Measurements from ENCODE around the gene DCHS2. TPM values are rescaled to one million over a fixed set of nuclear protein-coding genes. Genes with fewer than 3 reads are reported as not detected.

The DCHS2 gene
- total RNA-seq, 1 donor from 2014 or later: 0.13 TPM

GRCh38 chr4:154444958-154445357 lies 46.6 kb downstream of the DCHS2 start:
- H3K27me3 Mint-ChIP-seq (ENCODE audit: unreplicated experiment): no peaks in the 10 kb centered on the region
- no peaks in the 10 kb centered on the region for H3K36me3 Mint-ChIP-seq (ENCODE audit: unreplicated experiment)
- H3K27ac Mint-ChIP-seq (ENCODE audit: unreplicated experiment): no peak overlapping the region
- DNase-seq (ENCODE audit: extremely low spot score, unreplicated experiment): no peak
- H3K4me3 Mint-ChIP-seq (ENCODE audit: unreplicated experiment): no peak overlapping the region
- H3K9me3 Mint-ChIP-seq (ENCODE audit: unreplicated experiment): no peaks in the 10 kb centered on the region
- no peaks in the 10 kb centered on the region for H3K4me1 Mint-ChIP-seq (ENCODE audit: unreplicated experiment)
- no peak for TF ChIP-seq CTCF (IDR thresholded peaks at IDR 0.05)

- no peaks in the 10 kb centered on the region for H3K27me3 Mint-ChIP-seq (ENCODE audit: unreplicated experiment)
- no peaks in the 10 kb centered on the region for H3K9me3 Mint-ChIP-seq (ENCODE audit: unreplicated experiment)
- no peaks in the 10 kb centered on the region for H3K36me3 Mint-ChIP-seq (ENCODE audit: unreplicated experiment)
- no peak overlapping the region for H3K27ac Mint-ChIP-seq (ENCODE audit: unreplicated experiment)
- no peaks in the 10 kb centered on the region for H3K4me1 Mint-ChIP-seq (ENCODE audit: unreplicated experiment)
- no peak overlapping the region for H3K4me3 Mint-ChIP-seq (ENCODE audit: unreplicated experiment)
- no peak for TF ChIP-seq CTCF (IDR thresholded peaks at IDR 0.05)
- no peak for DNase-seq (ENCODE audit: extremely low spot score, unreplicated experiment)
Measured at GRCh38 chr4:154441982-154442381, 49.6 kb downstream of the DCHS2 start.

- H3K36me3 Mint-ChIP-seq (ENCODE audit: unreplicated experiment): no peaks in the 10 kb centered on the region
- no peak overlapping the region for H3K27ac Mint-ChIP-seq (ENCODE audit: unreplicated experiment)
- H3K4me1 Mint-ChIP-seq (ENCODE audit: unreplicated experiment): no peaks in the 10 kb centered on the region
- no peaks in the 10 kb centered on the region for H3K27me3 Mint-ChIP-seq (ENCODE audit: unreplicated experiment)
- DNase-seq (ENCODE audit: extremely low spot score, unreplicated experiment): no peak
- no peak overlapping the region for H3K4me3 Mint-ChIP-seq (ENCODE audit: unreplicated experiment)
- no peaks in the 10 kb centered on the region for H3K9me3 Mint-ChIP-seq (ENCODE audit: unreplicated experiment)
- no peak for TF ChIP-seq CTCF (IDR thresholded peaks at IDR 0.05)
Measured at GRCh38 chr4:154441124-154441523, 50.5 kb downstream of the DCHS2 start.

- no peak for TF ChIP-seq CTCF (IDR thresholded peaks at IDR 0.05)
- no peaks in the 10 kb centered on the region for H3K27me3 Mint-ChIP-seq (ENCODE audit: unreplicated experiment)
- no peak overlapping the region for H3K27ac Mint-ChIP-seq (ENCODE audit: unreplicated experiment)
- H3K4me3 Mint-ChIP-seq (ENCODE audit: unreplicated experiment): no peak overlapping the region
- H3K4me1 Mint-ChIP-seq (ENCODE audit: unreplicated experiment): no peaks in the 10 kb centered on the region
- H3K36me3 Mint-ChIP-seq (ENCODE audit: unreplicated experiment): no peaks in the 10 kb centered on the region
- no peak for DNase-seq (ENCODE audit: extremely low spot score, unreplicated experiment)
- no peaks in the 10 kb centered on the region for H3K9me3 Mint-ChIP-seq (ENCODE audit: unreplicated experiment)
Measured at GRCh38 chr4:154439224-154439623, 52.4 kb downstream of the DCHS2 start.

GRCh38 chr4:154435895-154436294 lies 55.7 kb downstream of the DCHS2 start:
- Mint-ChIP-seq H3K4me1 (ENCODE audit: unreplicated experiment) (no peaks in the 10 kb centered on the region), H3K27me3 (ENCODE audit: unreplicated experiment) (peaks cover 3% of the 10 kb centered on the region), H3K27ac (ENCODE audit: unreplicated experiment) (no peak overlapping the region), H3K9me3 (ENCODE audit: unreplicated experiment) (no peaks in the 10 kb centered on the region), H3K4me3 (ENCODE audit: unreplicated experiment) (no peak overlapping the region), H3K36me3 (ENCODE audit: unreplicated experiment) (no peaks in the 10 kb centered on the region)
- TF ChIP-seq CTCF (IDR thresholded peaks at IDR 0.05): no peak
- no peak for DNase-seq (ENCODE audit: extremely low spot score, unreplicated experiment)
